Endothelial cell of umbilical vein (primary cell): ENCODE data around the gene TRIM24. TPM values are rescaled to one million over a fixed set of nuclear protein-coding genes. Genes with fewer than 3 reads are reported as not detected.

ENCODE experiments used
- BruUV-seq: library from RNA; stranded (reverse); fragments of 400-500 nt; replicated peaks from 2 replicates; lab custom pipeline; 2021; lab: Mats Ljungman, UMichigan
- CTCF ChIA-PET: fragments of 300-600, 350-600 bp; sonication (Branson Sonifier 250); formaldehyde crosslinking; loops from one replicate; lab custom pipeline; 2021; ENCODE audit warnings: antibody characterized with exemption, inconsistent platforms; lab: Charles Lee
- POLR2A ChIA-PET: fragments of 300-600, 350-600 bp; sonication (Branson Sonifier 250); formaldehyde crosslinking; loops from one replicate; lab custom pipeline; 2021; ENCODE audit warnings: antibody characterized with exemption, inconsistent platforms; lab: Charles Lee
- DNase-seq: peaks from one replicate; pipeline ENCODE4 v3.0.0-alpha.2; 2011; ENCODE audit warnings: low read depth, low spot score
- FAIRE-seq: peaks from 2 replicates; lab custom pipeline; 2011; peaks lifted over from hg19 to GRCh38; lab: Jason Lieb, UNC
- H2AFZ ChIP-seq: 2 replicates; pipeline ENCODE4 v1.6.0; 2012; ENCODE audit warnings: low read depth, low read length, control low read depth, inconsistent platforms
- H3K27ac ChIP-seq: 2 replicates; pipeline ENCODE4 v1.5.1; 2011; ENCODE audit warnings: low read depth, mild to moderate bottlenecking, control low read depth, low read length, moderate library complexity; ENCODE audit not compliant: insufficient read depth
- H3K27me3 ChIP-seq, 2 experiments: 2 replicates each; pipeline versions ENCODE4 v1.6.0 to v1.6.1; 2011; ENCODE audit warnings: low read length in 2 of 2, mixed read lengths in 1 of 2; ENCODE audit not compliant: control insufficient read depth in 2 of 2, insufficient read depth in 2 of 2
- H3K36me3 ChIP-seq, 2 experiments: 2 replicates in 1 of 2; 3 replicates in 1 of 2; pipeline ENCODE4 v1.5.1; 2011; ENCODE audit warnings: low read length in 2 of 2, mild to moderate bottlenecking in 1 of 2, moderate library complexity in 1 of 2; ENCODE audit not compliant: control insufficient read depth in 2 of 2, insufficient read depth in 2 of 2; ENCODE audit errors: extremely low read depth in 1 of 2
- H3K4me1 ChIP-seq: 3 replicates; pipeline ENCODE4 v1.5.1; 2011; ENCODE audit warnings: mild to moderate bottlenecking, low read length; ENCODE audit not compliant: control insufficient read depth, insufficient read depth; ENCODE audit errors: extremely low read depth
- H3K4me2 ChIP-seq: 2 replicates; pipeline ENCODE4 v1.6.1; 2011; ENCODE audit warnings: low read length, control low read depth, mixed read lengths; ENCODE audit not compliant: insufficient read depth
- H3K4me3 ChIP-seq, 3 experiments: fragments of 200-600 bp in 1 of 3; sonication (generic), shearing (Covaris generic) in 1 of 3; replicated peaks in 1 of 3; 2 replicates each; pipeline ENCODE4 v1.5.1; 2011 to 2016; ENCODE audit warnings: control low read depth in 3 of 3, low read length in 3 of 3, mild to moderate bottlenecking in 2 of 3, inconsistent platforms in 1 of 3, low read depth in 1 of 3, moderate library complexity in 1 of 3; ENCODE audit not compliant: insufficient read depth in 1 of 3
- H3K79me2 ChIP-seq: 2 replicates; pipeline ENCODE4 v1.6.0; 2012; ENCODE audit warnings: low read length, inconsistent platforms; ENCODE audit not compliant: control insufficient read depth, insufficient read depth
- H3K9ac ChIP-seq: replicated peaks from 2 replicates; pipeline ENCODE3; 2011; ENCODE audit warnings: low read length, control low read depth; ENCODE audit not compliant: insufficient read depth; ENCODE audit errors: extremely low read depth
- H3K9me1 ChIP-seq: replicated peaks from 3 replicates; pipeline ENCODE4 v1.6.0; 2011; ENCODE audit warnings: mild to moderate bottlenecking, low read length; ENCODE audit not compliant: control insufficient read depth, insufficient read depth; ENCODE audit errors: extremely low read depth
- H3K9me3 ChIP-seq: replicated peaks from 2 replicates; pipeline ENCODE4 v1.5.1; 2012; ENCODE audit warnings: low read length, inconsistent platforms; ENCODE audit not compliant: control insufficient read depth, insufficient read depth
- H4K20me1 ChIP-seq: replicated peaks from 2 replicates; pipeline ENCODE3; 2011; ENCODE audit warnings: mild to moderate bottlenecking, low read length; ENCODE audit not compliant: control insufficient read depth, insufficient read depth; ENCODE audit errors: extremely low read depth
- CTCF ChIP-seq, 2 donors: IDR thresholded peaks; 1 replicate in 1 of 2; 2 replicates in 1 of 2; pipeline ENCODE4 v1.5.1; 2011; ENCODE audit warnings: low read length in 2 of 2, mild to moderate bottlenecking in 2 of 2, moderate library complexity in 2 of 2, control low read depth in 1 of 2, inconsistent platforms in 1 of 2, low read depth in 1 of 2; ENCODE audit not compliant: insufficient read depth in 1 of 2; ENCODE audit errors: extremely low read depth in 1 of 2
- FOS ChIP-seq: IDR thresholded peaks from 2 replicates; pipeline ENCODE4 v1.6.1; 2011; ENCODE audit warnings: mild to moderate bottlenecking, low read length, moderate library complexity, borderline replicate concordance; ENCODE audit not compliant: insufficient read depth
- GATA2 ChIP-seq: IDR thresholded peaks from 2 replicates; pipeline ENCODE4 v1.7.0; 2011; ENCODE audit warnings: low read depth, mild to moderate bottlenecking, moderate library complexity, mixed read lengths, low read length; ENCODE audit not compliant: insufficient read length, insufficient read depth
- JUN ChIP-seq: IDR thresholded peaks from 2 replicates; pipeline ENCODE4 v1.6.1; 2011; ENCODE audit warnings: borderline replicate concordance, low read depth; ENCODE audit not compliant: insufficient read length, insufficient read depth
- POLR2AphosphoS5 ChIP-seq: IDR thresholded peaks from 2 replicates; pipeline ENCODE4 v1.6.1; 2012; ENCODE audit warnings: low read depth, mild to moderate bottlenecking, control low read depth, low read length, moderate library complexity; ENCODE audit not compliant: insufficient read depth
- dilution Hi-C: fragments of 300-500 bp; cut with MboI; formaldehyde crosslinking; loops from one replicate; pipeline ENCODE4 v1.15.0; 2019; ENCODE audit warnings: low sequenced_read_pairs; ENCODE audit not compliant: extremely low pct_ligation_motif_present
- intact Hi-C: fragments of 100-400 bp; cut with micrococcal nuclease; formaldehyde crosslinking; loops from one replicate; pipeline ENCODE4 v1.10.0; 2022
- polyA plus RNA-seq, 4 experiments: library from polyadenylated mRNA; depleted of rRNA in 3 of 4; stranded (reverse) in 3 of 4; unstranded in 1 of 4; fragments of >200 nt; gene quantifications; 2 replicates each; pipeline versions ENCODE4 v1.2.1 to v1.2.3, GENCODE V29; 2011 to 2012; ENCODE audit warnings: missing spikeins in 1 of 4
- total RNA-seq: library from RNA; stranded (reverse); gene quantifications from 2 replicates; pipeline ENCODE4 v1.2.3, GENCODE V29; 2021

Gene TRIM24
- total and polyA plus RNA-seq, 2 donors (not counting 3 experiments of a cell fraction or from before 2014, with no cell fraction given): 9.1 to 26.1 TPM

GRCh38 chr7:138570715-138571114 lies 110.7 kb downstream of the TRIM24 start:
- Histone ChIP-seq H4K20me1 (no peaks in the 10 kb centered on the region), H3K4me3 (no peak overlapping the region), H3K27ac (no peak overlapping the region), H2AFZ (no peak overlapping the region), H3K4me2 (no peak overlapping the region), H3K9me3 (no peaks in the 10 kb centered on the region), H3K36me3 (peaks cover 3 to 8% of the 10 kb centered on the region in 2 experiments), H3K9me1 (no peaks in the 10 kb centered on the region), H3K9ac (no peak overlapping the region), H3K4me1 (no peaks in the 10 kb centered on the region), H3K27me3 (no peaks in the 10 kb centered on the region), H3K79me2 (no peaks in the 10 kb centered on the region)
- FAIRE-seq: no peak
- TF ChIP-seq FOS (no peak), CTCF (IDR thresholded peaks at IDR 0.05; ENCODE audit: extremely low read depth in 1 of 2, insufficient read depth in 1 of 2, low read depth in 1 of 2, low read length in 2 of 2) (no peak), JUN (no peak), POLR2AphosphoS5 (no peak)
- no peak for DNase-seq
- dilution Hi-C loops (no loop called here), intact Hi-C loops (loop anchor here (10.0 kb wide), 1 partner anchor 106 kb away; the partner anchor contains the start of gene TRIM24)
- BruUV-seq: no TSS peak
- CTCF ChIA-PET: no interaction called here
- POLR2A ChIA-PET: no interaction called here

GRCh38 chr7:138573741-138574140 lies 113.7 kb downstream of the TRIM24 start:
- no TSS peak for BruUV-seq
- Histone ChIP-seq H3K4me2 (no peak overlapping the region), H3K4me1 (no peaks in the 10 kb centered on the region), H3K9me1 (no peaks in the 10 kb centered on the region), H3K36me3 (peaks cover 3 to 4% of the 10 kb centered on the region in 2 experiments), H3K27ac (no peak overlapping the region), H3K79me2 (no peaks in the 10 kb centered on the region), H3K4me3 (no peak overlapping the region), H3K9ac (no peak overlapping the region), H3K27me3 (no peaks in the 10 kb centered on the region), H2AFZ (no peak overlapping the region), H4K20me1 (no peaks in the 10 kb centered on the region), H3K9me3 (no peaks in the 10 kb centered on the region)
- DNase-seq (no peak), FAIRE-seq (no peak)
- ChIA-PET POLR2A (no interaction called here), CTCF (no interaction called here)
- intact Hi-C loops: loop anchor here (10.0 kb wide), 1 partner anchor 109 kb away; the partner anchor contains the start of gene TRIM24
- dilution Hi-C loops: no loop called here
- TF ChIP-seq CTCF (IDR thresholded peaks at IDR 0.05; ENCODE audit: extremely low read depth in 1 of 2, insufficient read depth in 1 of 2, low read depth in 1 of 2, low read length in 2 of 2): no peak
- TF ChIP-seq JUN: no peak
- TF ChIP-seq GATA2: no peak
